Measurements from ENCODE around the gene ATP1A2.

The ATP1A2 gene

GRCh38 chr1:160186246-160186645 lies 70.7 kb downstream of the ATP1A2 start:
- DNase-seq: no peak

GRCh38 chr1:160186729-160187128 lies 71.2 kb downstream of the ATP1A2 start:
- no peak for DNase-seq

GRCh38 chr1:160187407-160187806 lies 71.8 kb downstream of the ATP1A2 start:
- DNase-seq: no peak

- no peak for DNase-seq
Measured at GRCh38 chr1:160188341-160188740, 72.8 kb downstream of the ATP1A2 start.

GRCh38 chr1:160189649-160190625 lies 74.4 kb downstream of the ATP1A2 start, which contains the start of gene CASQ1:
Gene CASQ1 (plus strand): TSS chr1:160190575. CDS start chr1:160190752, 177 bp downstream.
- no peak for DNase-seq

GRCh38 chr1:160191756-160192155 lies 76.2 kb downstream of the ATP1A2 start:
- no peak for DNase-seq

- no peak for DNase-seq
Measured at GRCh38 chr1:160192234-160192633, 76.7 kb downstream of the ATP1A2 start.
